ENCODE measurements around the gene SORCS2. TPM values are rescaled to one million over a fixed set of nuclear protein-coding genes. Genes with fewer than 3 reads are reported as not detected.
"Not testable (repeated sequence)": the region's sequence is repeated elsewhere in the genome, so short reads cannot be mapped to it uniquely, and the experiment has no call there.

Gene SORCS2
- total and polyA plus RNA-seq, 2 of the 13 experiments (the other 11 are each of a cell fraction or from before 2014, with no cell fraction given): 0.82 to 1.0 TPM

GRCh38 chr4:7602166-7602565 is 409.8 kb downstream of the SORCS2 start:
- CTCF ChIA-PET (ENCODE audit: low intra/inter-chr PET ratio, low total read pairs); POLR2A ChIA-PET; H3K4me1 ChIP-seq (ENCODE audit: insufficient read depth, low read length); ATAC-seq; H3K27me3 ChIP-seq (ENCODE audit: control insufficient read depth in 1 of 2, insufficient read depth in 2 of 2, low read length in 2 of 2); H3K36me3 ChIP-seq (replicated peaks in 1 of 2; ENCODE audit: control insufficient read depth in 1 of 2, insufficient read depth in 2 of 2, low read length in 2 of 2); intact Hi-C loops (cut with micrococcal nuclease; ENCODE audit: unreplicated experiment); H3K9me3 ChIP-seq (ENCODE audit: low read length); in situ Hi-C loops (cut with HindIII; ENCODE audit: extremely low pct_ligation_motif_present, low pct_unique_long_range_greater_than_20kb); H3K27ac ChIP-seq (ENCODE audit: extremely low read length, insufficient read depth, low read length); FAIRE-seq; H3K4me3 ChIP-seq (replicated peaks in 1 of 3; ENCODE audit: insufficient read depth in 1 of 3, low read depth in 2 of 3, low read length in 3 of 3); H4K20me1 ChIP-seq (ENCODE audit: insufficient read depth, low read length); BruUV-seq (replicated peaks); H3K79me2 ChIP-seq (ENCODE audit: insufficient read depth, low read length); H3K4me2 ChIP-seq (ENCODE audit: low read depth, low read length); H2AFZ ChIP-seq (ENCODE audit: low read length); DNase-seq (ENCODE audit: low spot score); H3K9ac ChIP-seq (ENCODE audit: insufficient read depth, low read depth, low read length): not testable (repeated sequence)
- WGBS (ENCODE audit: low lambda C conversion rate): 100% methylated on average over 6 of the region's 30 CpGs

GRCh38 chr4:7607156-7607910 is 415.0 kb downstream of the SORCS2 start:
- 94% methylated on average over 14 of the region's 14 CpGs for WGBS (ENCODE audit: low lambda C conversion rate)
- Histone ChIP-seq H3K9me3 (ENCODE audit: low read length) (no peaks in the 10 kb centered on the region), H2AFZ (ENCODE audit: low read length) (no peak overlapping the region), H3K79me2 (ENCODE audit: insufficient read depth, low read length) (no peaks in the 10 kb centered on the region), H3K4me3 (replicated peaks in 1 of 3; ENCODE audit: insufficient read depth in 1 of 3, low read depth in 2 of 3, low read length in 3 of 3) (no peak overlapping the region), H3K36me3 (replicated peaks in 1 of 2; ENCODE audit: control insufficient read depth in 1 of 2, insufficient read depth in 2 of 2, low read length in 2 of 2) (no peaks in the 10 kb centered on the region), H4K20me1 (ENCODE audit: insufficient read depth, low read length) (no peaks in the 10 kb centered on the region), H3K4me2 (ENCODE audit: low read depth, low read length) (no peak overlapping the region), H3K4me1 (ENCODE audit: insufficient read depth, low read length) (peaks cover 15% of the 10 kb centered on the region), H3K27ac (ENCODE audit: extremely low read length, insufficient read depth, low read length) (no peak overlapping the region), H3K27me3 (ENCODE audit: control insufficient read depth in 1 of 2, insufficient read depth in 2 of 2, low read length in 2 of 2) (no peaks in the 10 kb centered on the region), H3K9ac (ENCODE audit: insufficient read depth, low read depth, low read length) (no peak overlapping the region)
- intact Hi-C loops (cut with micrococcal nuclease; ENCODE audit: unreplicated experiment) (no loop called here), in situ Hi-C loops (cut with HindIII; ENCODE audit: extremely low pct_ligation_motif_present, low pct_unique_long_range_greater_than_20kb) (no loop called here)
- FAIRE-seq (no peak), ATAC-seq (no peak), DNase-seq (ENCODE audit: low spot score) (no peak)
- no TSS peak for BruUV-seq (replicated peaks)
- CTCF ChIA-PET (ENCODE audit: low intra/inter-chr PET ratio, low total read pairs): no interaction called here
- POLR2A ChIA-PET: no interaction called here
- TF ChIP-seq GATAD2A (CRISPR knock-in tag; IDR thresholded peaks at IDR 0.05) (no peak), NR1H2 (CRISPR knock-in tag; IDR thresholded peaks at IDR 0.05; ENCODE audit: borderline replicate concordance, low read depth) (no peak), SMYD3 (CRISPR knock-in tag; IDR thresholded peaks at IDR 0.05) (no peak), ZNF326 (CRISPR knock-in tag; IDR thresholded peaks at IDR 0.05; ENCODE audit: borderline replicate concordance) (no peak), HDAC1 (CRISPR knock-in tag; IDR thresholded peaks at IDR 0.05) (no peak), THYN1 (CRISPR knock-in tag; IDR thresholded peaks at IDR 0.05; ENCODE audit: borderline replicate concordance, low read depth) (no peak), ARNTL (CRISPR knock-in tag; IDR thresholded peaks at IDR 0.05) (no peak), CCDC6 (CRISPR knock-in tag; IDR thresholded peaks at IDR 0.05) (no peak), KDM1A (CRISPR knock-in tag; IDR thresholded peaks at IDR 0.05) (no peak), NKX3-1 (CRISPR knock-in tag; IDR thresholded peaks at IDR 0.05) (no peak), DZIP1 (CRISPR knock-in tag; IDR thresholded peaks at IDR 0.05) (no peak), TIGD3 (CRISPR knock-in tag; IDR thresholded peaks at IDR 0.05; ENCODE audit: borderline replicate concordance) (no peak), ZFP91 (CRISPR knock-in tag; IDR thresholded peaks at IDR 0.05; ENCODE audit: borderline replicate concordance) (no peak)
